Measurements from ENCODE around the gene ACTL6B.

The ACTL6B gene

GRCh38 chr7:100629117-100629716 lies 27.0 kb downstream of the ACTL6B start:
- in situ Hi-C loops (cut with HindIII; ENCODE audit: low sequenced_read_pairs): no loop called here

GRCh38 chr7:100627238-100627549 lies 29.1 kb downstream of the ACTL6B start:
- in situ Hi-C loops (cut with HindIII; ENCODE audit: low sequenced_read_pairs): no loop called here

GRCh38 chr7:100626530-100627237 lies 29.6 kb downstream of the ACTL6B start:
- in situ Hi-C loops (cut with HindIII; ENCODE audit: low sequenced_read_pairs): no loop called here

GRCh38 chr7:100626055-100626454 lies 30.2 kb downstream of the ACTL6B start:
- in situ Hi-C loops (cut with HindIII; ENCODE audit: low sequenced_read_pairs): no loop called here

GRCh38 chr7:100623951-100624824 lies 32.1 kb downstream of the ACTL6B start:
- in situ Hi-C loops (cut with HindIII; ENCODE audit: low sequenced_read_pairs): no loop called here

- in situ Hi-C loops (cut with HindIII; ENCODE audit: low sequenced_read_pairs): no loop called here
These were observed 34.7 kb downstream of the ACTL6B start for GRCh38 chr7:100621554-100621953.

GRCh38 chr7:100620804-100621203 lies 35.4 kb downstream of the ACTL6B start:
- in situ Hi-C loops (cut with HindIII; ENCODE audit: low sequenced_read_pairs): no loop called here

GRCh38 chr7:100620239-100620638 lies 36.0 kb downstream of the ACTL6B start:
- in situ Hi-C loops (cut with HindIII; ENCODE audit: low sequenced_read_pairs): no loop called here

GRCh38 chr7:100614308-100614861 lies 41.9 kb downstream of the ACTL6B start:
- in situ Hi-C loops (cut with HindIII; ENCODE audit: low sequenced_read_pairs): no loop called here

- in situ Hi-C loops (cut with HindIII; ENCODE audit: low sequenced_read_pairs): no loop called here
These were observed 42.7 kb downstream of the ACTL6B start for GRCh38 chr7:100613412-100614175.

- in situ Hi-C loops (cut with HindIII; ENCODE audit: low sequenced_read_pairs): no loop called here
These were observed 43.4 kb downstream of the ACTL6B start for GRCh38 chr7:100612730-100613390.

GRCh38 chr7:100611983-100612729 lies 44.1 kb downstream of the ACTL6B start, which contains the start of gene MOSPD3:
MOSPD3 (plus strand) TSS chr7:100612540; CDS start chr7:100612792, 252 bp downstream.
- in situ Hi-C loops (cut with HindIII; ENCODE audit: low sequenced_read_pairs): no loop called here

- in situ Hi-C loops (cut with HindIII; ENCODE audit: low sequenced_read_pairs): no loop called here
These were observed 46.3 kb downstream of the ACTL6B start for GRCh38 chr7:100609958-100610357.

- in situ Hi-C loops (cut with HindIII; ENCODE audit: low sequenced_read_pairs): no loop called here
These were observed 49.1 kb downstream of the ACTL6B start for GRCh38 chr7:100607111-100607510.

GRCh38 chr7:100606313-100606712 lies 49.9 kb downstream of the ACTL6B start:
- in situ Hi-C loops (cut with HindIII; ENCODE audit: low sequenced_read_pairs): no loop called here

GRCh38 chr7:100604976-100605911 lies 51.0 kb downstream of the ACTL6B start:
- in situ Hi-C loops (cut with HindIII; ENCODE audit: low sequenced_read_pairs): no loop called here

- in situ Hi-C loops (cut with HindIII; ENCODE audit: low sequenced_read_pairs): no loop called here
These were observed 51.9 kb downstream of the ACTL6B start for GRCh38 chr7:100604028-100604975.
